ENCODE results near the gene MLXIP.

DNA sequence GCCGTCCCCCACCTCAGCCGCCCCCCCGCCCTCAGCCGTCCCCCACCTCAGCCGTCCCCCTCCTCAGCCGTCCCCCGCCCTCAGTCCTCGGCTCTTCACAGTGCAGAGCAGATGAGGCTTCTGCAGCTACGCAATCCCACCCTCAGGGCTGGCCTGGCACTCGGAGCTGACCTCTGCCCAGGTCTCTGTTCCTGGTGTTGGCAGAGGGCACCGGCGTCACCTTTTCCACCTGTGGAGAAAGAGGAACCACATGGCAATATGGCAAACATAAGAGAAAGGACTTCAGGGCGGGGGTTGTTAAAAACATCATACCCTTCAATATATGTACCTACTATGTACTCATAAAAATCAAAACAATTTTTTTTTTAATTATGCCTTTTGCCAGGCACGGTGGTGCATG is 45.8 kb downstream of the MLXIP start:
- no peak for TF ChIP-seq CTCF (IDR thresholded peaks at IDR 0.05)
- TF ChIP-seq POLR2A (IDR thresholded peaks at IDR 0.05), result no peak
